ENCODE results near the gene LITAFD.
"Not testable (repeated sequence)": the region's sequence is repeated elsewhere in the genome, so short reads cannot be mapped to it uniquely, and the experiment has no call there.

LITAFD gene

DNA sequence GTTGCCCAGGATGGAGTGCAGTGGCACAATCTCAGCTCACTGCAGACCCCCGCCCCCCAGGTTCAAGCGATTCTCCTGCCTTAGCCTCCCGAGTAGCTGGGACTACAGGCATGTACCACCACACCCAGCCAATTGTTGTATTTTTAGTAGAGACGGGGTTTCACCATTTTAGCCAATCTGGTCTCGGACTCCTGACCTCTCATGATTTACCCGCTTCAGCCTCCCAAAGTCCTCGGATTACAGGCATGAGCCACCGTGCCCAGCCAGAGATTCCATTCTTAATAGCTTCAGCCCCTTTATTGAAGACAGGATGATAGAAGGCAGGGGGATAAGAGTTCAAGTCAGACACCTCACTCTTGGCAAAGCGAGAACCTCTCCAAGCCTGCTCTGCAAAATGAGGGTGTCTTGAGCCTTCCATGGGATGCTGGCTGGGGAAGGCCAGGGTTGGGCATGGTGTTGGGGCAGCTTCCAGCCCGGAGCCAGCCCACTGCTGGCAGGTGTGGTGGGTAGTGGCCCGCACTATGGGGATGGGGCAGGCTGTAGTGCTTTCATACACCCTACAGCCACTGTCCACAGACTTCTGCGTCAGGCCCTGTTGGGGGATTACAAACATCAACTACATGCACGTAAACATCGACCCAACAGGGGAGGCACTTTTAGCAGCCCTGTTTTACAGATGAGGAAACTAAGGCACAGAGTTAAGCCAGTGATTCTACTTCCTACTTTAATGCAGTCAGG lies 16.8 kb upstream of the LITAFD start:
- Histone ChIP-seq H3K36me3 (ENCODE audit: control insufficient read depth, insufficient read depth, low read length) (no peaks in the 10 kb centered on the region), H3K27ac (ENCODE audit: insufficient read depth, low read depth, low read length, poor library complexity, severe bottlenecking) (no peak overlapping the region), H3K9me3 (ENCODE audit: control insufficient read depth, low read length) (no peaks in the 10 kb centered on the region), H3K4me1 (ENCODE audit: control insufficient read depth, insufficient read depth, low read length) (peaks cover 34% of the 10 kb centered on the region), H3K27me3 (ENCODE audit: control insufficient read depth, insufficient read depth, low read length, poor library complexity, severe bottlenecking) (no peaks in the 10 kb centered on the region), H3K4me3 (ENCODE audit: insufficient read depth, low read depth, low read length) (no peak overlapping the region)
- 90% methylated on average over 14 of the region's 14 CpGs for WGBS, 2 experiments

DNA sequence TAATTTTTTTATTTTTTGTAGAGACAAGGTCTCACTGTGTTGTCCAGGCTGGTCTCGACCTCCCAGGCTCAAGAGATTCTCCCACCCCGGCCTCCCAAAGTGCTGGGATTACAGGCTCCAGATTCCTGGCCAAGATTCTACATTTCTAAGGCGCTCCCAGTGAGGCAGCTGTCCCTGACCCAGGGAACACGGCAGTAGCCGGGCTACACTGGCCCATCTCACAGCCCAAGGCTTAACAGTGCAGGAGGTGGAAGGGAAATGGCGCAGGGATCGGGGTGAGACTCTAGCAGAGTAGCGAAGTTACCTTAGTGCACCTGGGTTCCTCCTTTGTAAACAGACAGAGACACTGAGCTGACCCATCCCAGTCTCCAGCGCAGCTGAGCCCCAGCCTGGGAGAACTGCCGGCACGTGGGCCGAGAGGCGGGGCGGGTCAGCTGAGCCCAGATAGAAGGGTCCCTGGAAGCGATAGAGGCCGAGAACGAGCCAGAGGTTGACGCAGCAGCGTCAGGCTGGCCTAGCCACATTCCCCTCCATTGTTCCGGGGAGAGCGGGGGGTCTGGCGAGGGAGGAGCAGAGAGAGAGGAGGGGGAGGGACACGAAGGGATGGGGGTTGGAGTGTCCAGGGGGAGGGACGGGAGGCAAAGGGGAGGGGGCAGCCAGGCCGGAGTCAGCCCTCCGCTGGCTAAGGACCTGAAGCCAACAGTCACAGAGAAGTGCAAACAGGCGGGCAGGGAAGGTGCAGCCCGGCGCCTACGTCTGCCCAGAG lies 15.8 kb upstream of the LITAFD start:
- Histone ChIP-seq H3K4me1 (ENCODE audit: control insufficient read depth, insufficient read depth, low read length) (peaks cover 34% of the 10 kb centered on the region), H3K27ac (ENCODE audit: insufficient read depth, low read depth, low read length, poor library complexity, severe bottlenecking) (peak overlapping the region; percentile 79)
- WGBS, 2 experiments, result 10 to 11% methylated on average over 30 of the region's 30 CpGs

DNA sequence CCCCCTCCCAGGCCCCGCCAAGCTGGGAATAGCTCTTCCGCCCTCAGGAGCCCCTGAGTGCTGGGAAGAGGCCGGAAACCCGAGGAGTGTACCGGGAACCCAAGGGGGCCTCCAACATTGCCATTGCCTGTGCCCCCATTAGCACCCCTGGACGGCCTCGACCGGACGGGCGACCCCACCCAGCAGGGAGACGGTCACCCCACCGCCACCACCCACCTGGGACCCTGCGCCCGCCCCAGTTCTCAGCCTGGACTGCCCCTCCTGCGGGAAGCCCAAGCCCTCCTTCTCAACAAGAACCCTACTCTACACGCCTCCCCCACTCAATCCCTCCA lies 15.3 kb upstream of the LITAFD start:
- Histone ChIP-seq H3K27ac (ENCODE audit: insufficient read depth, low read depth, low read length, poor library complexity, severe bottlenecking) (peak overlapping the region; percentile 79), H3K27me3 (ENCODE audit: control insufficient read depth, insufficient read depth, low read length, poor library complexity, severe bottlenecking) (no peaks in the 10 kb centered on the region), H3K36me3 (ENCODE audit: control insufficient read depth, insufficient read depth, low read length) (no peaks in the 10 kb centered on the region), H3K9me3 (ENCODE audit: control insufficient read depth, low read length) (no peaks in the 10 kb centered on the region), H3K4me3 (ENCODE audit: insufficient read depth, low read depth, low read length) (peak overlapping the region; percentile 72), H3K4me1 (ENCODE audit: control insufficient read depth, insufficient read depth, low read length) (peaks cover 34% of the 10 kb centered on the region)
- WGBS, 2 experiments, result 1% methylated on average over 16 of the region's 16 CpGs

More for the DNA sequence above, 15.8 kb upstream of the LITAFD start:
- Histone ChIP-seq H3K4me3 (ENCODE audit: insufficient read depth, low read depth, low read length) (peak overlapping the region; percentile 72), H3K9me3 (ENCODE audit: control insufficient read depth, low read length) (no peaks in the 10 kb centered on the region), H3K27me3 (ENCODE audit: control insufficient read depth, insufficient read depth, low read length, poor library complexity, severe bottlenecking) (no peaks in the 10 kb centered on the region), H3K36me3 (ENCODE audit: control insufficient read depth, insufficient read depth, low read length) (no peaks in the 10 kb centered on the region)

DNA sequence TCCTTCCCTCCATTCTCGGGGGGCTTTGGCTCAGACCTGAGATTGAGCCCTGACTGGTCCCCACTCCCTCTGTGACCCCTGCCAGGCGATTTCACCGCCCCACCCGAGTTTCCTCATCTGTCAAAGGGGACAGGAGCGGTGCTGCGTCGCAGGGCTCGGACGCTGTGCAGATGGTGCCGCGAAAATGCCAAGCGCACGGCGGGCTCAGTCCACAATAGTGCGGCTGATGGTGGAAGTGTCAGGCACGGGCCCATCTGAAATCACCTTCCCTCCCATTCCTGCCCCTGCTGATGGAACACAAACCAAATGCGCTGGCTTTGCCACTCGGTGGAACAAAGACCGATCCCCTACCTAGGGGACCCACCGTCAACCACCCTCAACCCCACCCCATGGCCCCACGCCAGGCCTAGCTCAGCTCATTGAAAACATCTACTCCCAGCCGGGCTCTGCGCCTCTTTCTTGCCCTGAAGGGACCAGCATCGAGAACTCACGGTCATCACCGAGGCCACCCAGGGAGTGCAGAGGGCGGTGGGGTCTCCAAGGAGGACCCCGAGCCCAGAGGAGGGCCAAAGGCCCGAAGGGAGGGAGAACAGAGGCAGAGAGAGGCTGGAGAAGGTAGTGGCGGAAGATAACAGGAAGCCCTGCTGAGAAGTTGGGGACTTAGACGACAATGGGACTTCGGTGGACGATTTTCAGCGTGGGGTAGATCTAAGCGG lies 14.8 kb upstream of the LITAFD start:
- Histone ChIP-seq H3K27me3 (ENCODE audit: control insufficient read depth, insufficient read depth, low read length, poor library complexity, severe bottlenecking) (no peaks in the 10 kb centered on the region), H3K4me3 (ENCODE audit: insufficient read depth, low read depth, low read length) (peak overlapping the region; percentile 72), H3K9me3 (ENCODE audit: control insufficient read depth, low read length) (no peaks in the 10 kb centered on the region), H3K27ac (ENCODE audit: insufficient read depth, low read depth, low read length, poor library complexity, severe bottlenecking) (peak overlapping the region; percentile 11), H3K4me1 (ENCODE audit: control insufficient read depth, insufficient read depth, low read length) (peaks cover 33% of the 10 kb centered on the region), H3K36me3 (ENCODE audit: control insufficient read depth, insufficient read depth, low read length) (no peaks in the 10 kb centered on the region)
- WGBS, 2 experiments, result 1% methylated on average over 35 of the region's 35 CpGs

DNA sequence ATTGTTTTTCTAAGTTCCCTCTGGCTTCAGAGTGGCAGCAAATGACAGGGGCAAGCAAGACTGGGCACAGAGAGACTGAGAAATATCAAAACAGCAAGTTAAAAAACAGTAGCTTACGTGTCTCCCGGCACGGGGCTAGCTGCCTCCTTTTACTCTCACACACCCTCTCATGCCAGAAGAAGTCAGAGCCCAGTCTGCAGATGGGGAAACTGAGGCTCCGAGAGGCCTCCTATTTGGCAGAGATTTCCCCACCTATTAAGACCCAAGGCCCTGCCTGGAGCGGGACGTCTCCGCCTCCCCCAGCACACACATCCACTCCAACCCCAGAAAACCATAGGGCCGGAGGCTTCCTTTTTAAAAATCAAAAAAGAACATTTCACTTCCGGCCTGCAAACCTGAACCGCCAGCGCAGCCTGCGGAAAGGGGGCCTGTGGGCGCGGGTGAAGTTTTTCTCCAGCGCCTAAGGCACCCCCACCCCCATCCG lies 14.2 kb upstream of the LITAFD start:
- WGBS, 2 experiments, result 0% methylated on average over 16 of the region's 16 CpGs
- H3K4me1 ChIP-seq (ENCODE audit: control insufficient read depth, insufficient read depth, low read length), result peaks cover 28% of the 10 kb centered on the region

DNA sequence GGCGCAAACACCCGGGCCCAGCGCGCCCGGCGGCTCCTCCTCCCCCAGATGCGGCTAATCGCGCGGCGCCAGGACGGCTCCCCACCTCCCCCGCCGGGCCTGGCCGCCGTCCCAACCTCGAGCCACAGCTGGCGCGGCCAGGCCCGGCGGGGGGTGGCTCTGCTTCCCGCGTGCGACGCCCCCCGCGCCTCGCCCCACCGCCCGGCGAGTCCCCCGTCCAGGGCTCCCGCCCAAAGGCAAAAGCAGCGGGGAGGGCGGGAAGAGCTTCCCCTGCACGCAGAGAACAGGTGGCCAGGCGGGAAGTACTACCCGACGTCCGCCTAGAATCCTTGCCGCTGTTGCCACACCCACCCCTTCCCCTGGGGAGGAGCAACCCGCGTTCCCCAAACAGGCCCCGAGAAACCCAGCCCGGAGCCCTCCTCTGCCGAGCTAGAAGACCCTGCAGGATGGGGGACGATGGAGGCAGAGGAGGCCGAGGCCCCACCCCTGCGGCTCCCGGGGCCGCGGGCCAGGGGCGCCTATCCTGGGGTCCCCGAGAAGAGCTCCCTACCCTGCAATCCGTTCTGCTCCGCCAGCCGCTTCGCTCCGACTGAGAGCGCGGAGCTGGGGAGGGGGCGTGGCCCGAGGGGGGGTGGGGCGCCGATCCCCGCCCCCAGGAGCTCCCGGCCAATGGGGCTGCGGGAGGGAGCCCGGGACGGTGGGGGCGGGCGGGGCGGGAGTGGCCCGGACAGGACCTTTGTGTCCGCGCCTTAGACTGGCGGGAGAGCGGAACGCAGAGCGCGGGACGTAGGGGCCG lies 13.5 kb upstream of the LITAFD start, which contains the start of gene CARHSP1:
Gene CARHSP1 (minus strand): TSS at position 591 of the 796 bp plus-strand sequence. CDS start 9,678 bp downstream, outside the sequence.
- H3K4me3 ChIP-seq (ENCODE audit: insufficient read depth, low read depth, low read length), result peak within 1 kb of the TSS; percentile 72
- peak within 1 kb of the TSS; percentile 94 for H3K27ac ChIP-seq (ENCODE audit: insufficient read depth, low read depth, low read length, poor library complexity, severe bottlenecking)
- H3K27me3 ChIP-seq (ENCODE audit: control insufficient read depth, insufficient read depth, low read length, poor library complexity, severe bottlenecking), result no peaks in the 10 kb centered on the region
- H3K9me3 ChIP-seq (ENCODE audit: control insufficient read depth, low read length), result no peaks in the 10 kb centered on the region
- H3K4me1 ChIP-seq (ENCODE audit: control insufficient read depth, insufficient read depth, low read length), result peaks cover 25% of the 10 kb centered on the region
- 0% methylated on average over 83 of the region's 83 CpGs for WGBS, 2 experiments
- no peaks in the 10 kb centered on the region for H3K36me3 ChIP-seq (ENCODE audit: control insufficient read depth, insufficient read depth, low read length)

More for the DNA sequence above, 14.2 kb upstream of the LITAFD start:
- Histone ChIP-seq H3K9me3 (ENCODE audit: control insufficient read depth, low read length) (no peaks in the 10 kb centered on the region), H3K27me3 (ENCODE audit: control insufficient read depth, insufficient read depth, low read length, poor library complexity, severe bottlenecking) (no peaks in the 10 kb centered on the region), H3K4me3 (ENCODE audit: insufficient read depth, low read depth, low read length) (peak overlapping the region; percentile 72), H3K27ac (ENCODE audit: insufficient read depth, low read depth, low read length, poor library complexity, severe bottlenecking) (peak overlapping the region; percentile 94), H3K36me3 (ENCODE audit: control insufficient read depth, insufficient read depth, low read length) (no peaks in the 10 kb centered on the region)

DNA sequence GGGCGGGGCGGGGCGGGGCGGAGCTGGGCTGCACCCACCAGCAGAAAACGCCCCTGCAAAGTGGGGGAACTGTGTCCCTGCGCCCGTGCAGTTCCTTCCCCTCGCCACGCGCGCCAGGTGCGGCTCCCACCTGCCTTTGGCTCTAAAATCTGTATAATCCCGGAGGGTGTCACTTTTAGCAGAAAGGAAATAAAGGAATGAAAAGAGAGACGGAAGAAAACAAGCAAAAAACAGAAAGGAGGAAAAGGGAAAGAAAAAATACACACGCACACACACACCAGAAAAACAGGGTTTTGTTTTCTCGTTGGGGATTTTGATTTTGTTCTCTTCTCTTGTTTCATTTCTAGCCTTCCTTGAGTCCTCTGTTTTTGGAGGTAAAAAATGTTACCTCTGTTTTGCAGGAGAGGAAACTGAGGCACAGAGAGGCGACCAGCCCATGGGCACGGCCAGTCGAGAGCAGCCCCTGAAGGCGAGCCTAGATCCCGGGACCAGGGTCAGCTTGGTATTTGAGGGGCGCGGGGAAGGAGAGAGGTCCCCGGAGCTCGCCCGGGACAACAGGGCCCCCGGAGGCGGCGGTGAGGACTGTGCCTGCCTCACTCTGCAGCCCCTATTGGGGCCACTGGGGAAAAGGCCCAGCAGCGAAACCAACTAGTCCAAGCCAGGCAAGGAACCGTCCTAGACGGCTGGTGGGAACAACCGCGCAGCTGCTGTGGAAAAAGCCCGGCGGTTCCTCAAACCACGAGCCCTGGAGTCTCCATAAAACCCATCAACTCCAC lies 12.8 kb upstream of the LITAFD start:
- 22 to 23% methylated on average over 35 to 37 of the region's 37 CpGs for WGBS, 2 experiments
- H3K36me3 ChIP-seq (ENCODE audit: control insufficient read depth, insufficient read depth, low read length), result no peaks in the 10 kb centered on the region
- H3K4me3 ChIP-seq (ENCODE audit: insufficient read depth, low read depth, low read length), result peak overlapping the region; percentile 72
- no peaks in the 10 kb centered on the region for H3K9me3 ChIP-seq (ENCODE audit: control insufficient read depth, low read length)
- no peaks in the 10 kb centered on the region for H3K27me3 ChIP-seq (ENCODE audit: control insufficient read depth, insufficient read depth, low read length, poor library complexity, severe bottlenecking)
- peaks cover 17% of the 10 kb centered on the region for H3K4me1 ChIP-seq (ENCODE audit: control insufficient read depth, insufficient read depth, low read length)
- H3K27ac ChIP-seq (ENCODE audit: insufficient read depth, low read depth, low read length, poor library complexity, severe bottlenecking), result peak overlapping the region; percentile 44

DNA sequence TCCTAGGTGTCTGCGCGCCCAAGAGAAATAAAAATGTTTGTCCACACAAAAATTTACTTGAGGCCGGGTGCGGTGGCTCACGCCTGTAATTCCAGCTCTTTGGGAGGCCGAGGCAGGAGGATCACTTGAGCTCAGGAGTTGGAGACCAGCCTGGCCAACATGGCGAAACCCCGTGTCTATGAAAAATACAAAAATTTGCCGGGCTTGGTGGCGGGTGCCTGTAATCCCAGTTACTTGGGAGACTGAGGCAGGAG lies 12.2 kb upstream of the LITAFD start:
- not testable (repeated sequence) for H3K36me3 ChIP-seq (ENCODE audit: control insufficient read depth, insufficient read depth, low read length); H3K27ac ChIP-seq (ENCODE audit: insufficient read depth, low read depth, low read length, poor library complexity, severe bottlenecking); H3K27me3 ChIP-seq (ENCODE audit: control insufficient read depth, insufficient read depth, low read length, poor library complexity, severe bottlenecking); H3K4me3 ChIP-seq (ENCODE audit: insufficient read depth, low read depth, low read length); H3K9me3 ChIP-seq (ENCODE audit: control insufficient read depth, low read length)
- peaks cover 12% of the 10 kb centered on the region for H3K4me1 ChIP-seq (ENCODE audit: control insufficient read depth, insufficient read depth, low read length)
- WGBS, 2 experiments, result 94 to 95% methylated on average over 10 of the region's 10 CpGs

DNA sequence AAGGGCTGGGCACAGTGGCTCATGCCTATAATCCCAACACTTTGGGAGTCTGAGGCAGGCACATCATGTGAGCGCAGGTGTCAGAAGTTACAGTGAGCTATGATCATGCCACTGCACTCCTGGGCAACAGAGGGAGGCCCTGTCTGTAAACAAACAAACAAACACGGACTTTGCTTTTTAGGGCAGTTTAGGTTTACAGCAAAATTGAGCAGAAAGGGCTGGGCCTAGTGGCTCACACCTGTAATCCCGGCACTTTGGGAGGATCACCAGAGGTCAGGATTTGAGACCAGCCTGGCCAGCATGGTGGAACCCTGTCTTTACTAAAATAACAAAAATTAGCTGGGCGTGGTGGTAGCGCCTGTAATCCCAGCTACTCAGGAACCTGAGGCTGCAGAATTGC lies 10.1 kb upstream of the LITAFD start:
- H3K9me3 ChIP-seq (ENCODE audit: control insufficient read depth, low read length), result no peaks in the 10 kb centered on the region
- 92 to 96% methylated on average over 5 of the region's 5 CpGs for WGBS, 2 experiments
- H3K27ac ChIP-seq (ENCODE audit: insufficient read depth, low read depth, low read length, poor library complexity, severe bottlenecking), result no peak overlapping the region
- H3K36me3 ChIP-seq (ENCODE audit: control insufficient read depth, insufficient read depth, low read length), result no peaks in the 10 kb centered on the region
- peaks cover 4% of the 10 kb centered on the region for H3K4me1 ChIP-seq (ENCODE audit: control insufficient read depth, insufficient read depth, low read length)
- H3K27me3 ChIP-seq (ENCODE audit: control insufficient read depth, insufficient read depth, low read length, poor library complexity, severe bottlenecking), result no peaks in the 10 kb centered on the region
- no peak overlapping the region for H3K4me3 ChIP-seq (ENCODE audit: insufficient read depth, low read depth, low read length)

All from ectodermal cell (in vitro differentiated cells).